ENCODE measurements around the gene REN.

Gene REN

DNA sequence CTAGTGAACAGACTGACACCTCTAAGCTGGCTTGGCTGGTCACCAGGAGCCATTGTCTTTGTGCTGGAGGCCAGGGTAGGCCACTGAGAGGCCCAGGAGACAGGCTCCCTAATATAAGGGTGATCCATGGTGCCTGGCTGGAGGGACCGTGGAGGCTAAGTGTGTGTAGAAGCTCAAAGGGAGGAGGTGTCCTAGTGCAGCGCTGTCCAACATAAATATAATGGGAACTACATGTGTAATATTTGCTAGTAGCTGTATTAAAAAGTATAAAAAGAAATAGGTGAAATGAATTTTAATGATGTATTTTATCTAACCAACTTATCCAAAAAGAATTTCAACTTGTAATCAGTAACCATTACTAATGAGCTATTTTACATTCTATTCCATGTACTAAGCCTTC lies 58.2 kb downstream of the REN start:
- DNase-seq (ENCODE audit: low read depth): no peak

GRCh38 chr1:204106825-204107224 lies 59.3 kb downstream of the REN start:
- no peak for DNase-seq (ENCODE audit: low read depth)

DNA sequence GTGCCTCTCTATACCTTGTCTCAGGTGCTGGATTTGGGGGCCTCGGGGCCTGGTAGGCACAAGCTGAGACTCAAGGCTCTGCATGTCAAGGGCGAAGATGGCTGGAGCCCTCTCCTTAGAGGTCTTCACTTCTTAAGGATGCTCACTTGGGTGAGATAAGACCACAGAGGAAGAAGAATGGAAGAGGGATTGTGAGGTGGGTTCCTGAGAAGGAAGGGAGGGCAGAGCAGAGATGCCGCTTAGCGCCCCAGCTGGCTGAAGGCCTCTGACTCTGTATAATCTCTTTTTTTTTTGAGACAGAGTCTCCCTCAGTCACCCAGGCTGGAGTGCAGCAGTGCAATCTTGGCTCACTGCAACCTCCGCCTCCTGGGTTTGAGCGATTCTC lies 61.0 kb downstream of the REN start:
- no peak for DNase-seq (ENCODE audit: low read depth)
